ENCODE results near the gene SLC44A4.
"Not testable (repeated sequence)": the region's sequence is repeated elsewhere in the genome, so short reads cannot be mapped to it uniquely, and the experiment has no call there.

SLC44A4 gene

GRCh38 chr6:31878726-31879125 lies at the start of gene SLC44A4:
Gene SLC44A4, minus strand, starts transcription at chr6:31878997. Its CDS starts 17 bp downstream, at chr6:31878980.
- no peak for DNase-seq

- DNase-seq: no peak
These were observed 49.8 kb upstream of the SLC44A4 start for GRCh38 chr6:31928672-31928939.

- no peak for DNase-seq
These were observed 49.3 kb upstream of the SLC44A4 start for GRCh38 chr6:31927863-31928671.

DNA sequence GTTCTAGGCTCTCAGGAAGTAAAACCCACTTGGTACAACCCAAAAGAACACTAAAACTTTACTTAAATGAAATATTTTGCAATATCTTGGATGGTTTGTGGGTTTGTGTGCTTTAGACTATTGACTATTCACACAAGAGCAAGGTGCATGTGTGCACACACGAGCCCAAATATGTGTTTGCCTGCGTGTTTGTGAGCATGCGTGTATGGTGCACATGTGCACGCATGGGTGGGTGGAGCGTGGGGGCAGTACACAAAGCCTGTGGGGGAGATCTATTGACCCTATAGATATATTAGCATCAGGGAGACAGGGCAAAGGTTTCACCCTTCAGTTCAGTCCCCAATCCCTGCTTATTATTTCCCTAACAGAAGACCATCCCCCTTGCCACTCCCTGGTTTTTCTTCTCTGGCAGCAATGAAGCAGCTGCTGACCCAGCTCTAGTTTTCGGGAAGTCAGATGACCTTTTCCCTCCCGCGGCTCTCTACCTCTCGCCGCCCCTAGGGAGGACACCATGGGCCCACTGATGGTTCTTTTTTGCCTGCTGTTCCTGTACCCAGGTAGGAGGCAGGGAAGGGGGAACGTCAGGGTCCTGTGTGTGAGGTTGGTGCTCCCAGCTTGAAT lies 48.6 kb upstream of the SLC44A4 start, which contains the start of gene C2:
Gene C2 (plus strand): TSS at position 476 of the 621 bp plus-strand sequence. CDS start 36 bp downstream, at position 512.
- DNase-seq: no peak

DNA sequence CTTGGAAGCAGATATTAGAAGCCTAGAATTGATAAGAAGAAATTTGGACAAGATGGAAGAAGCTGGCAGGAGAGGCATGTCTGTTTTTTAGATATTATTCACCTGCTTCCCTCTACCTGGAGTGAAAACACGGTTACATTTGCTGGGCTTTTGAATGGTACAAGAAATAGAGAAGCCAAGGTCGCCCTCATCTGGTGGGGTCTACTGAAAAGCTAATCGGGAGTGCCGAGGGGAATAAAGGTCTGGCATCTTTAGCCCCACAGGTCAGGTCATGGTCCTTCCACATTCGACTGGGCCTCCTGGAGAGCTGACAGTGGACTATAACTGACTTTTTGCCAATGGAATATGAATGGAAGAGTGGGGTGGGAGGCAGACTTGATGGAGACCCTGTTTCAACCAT lies 44.1 kb upstream of the SLC44A4 start:
- DNase-seq: peak; percentile 32

GRCh38 chr6:31920811-31921210 lies 42.0 kb upstream of the SLC44A4 start:
- no peak for DNase-seq

- DNase-seq: no peak
These were observed 41.0 kb upstream of the SLC44A4 start for GRCh38 chr6:31919624-31920303.

DNA sequence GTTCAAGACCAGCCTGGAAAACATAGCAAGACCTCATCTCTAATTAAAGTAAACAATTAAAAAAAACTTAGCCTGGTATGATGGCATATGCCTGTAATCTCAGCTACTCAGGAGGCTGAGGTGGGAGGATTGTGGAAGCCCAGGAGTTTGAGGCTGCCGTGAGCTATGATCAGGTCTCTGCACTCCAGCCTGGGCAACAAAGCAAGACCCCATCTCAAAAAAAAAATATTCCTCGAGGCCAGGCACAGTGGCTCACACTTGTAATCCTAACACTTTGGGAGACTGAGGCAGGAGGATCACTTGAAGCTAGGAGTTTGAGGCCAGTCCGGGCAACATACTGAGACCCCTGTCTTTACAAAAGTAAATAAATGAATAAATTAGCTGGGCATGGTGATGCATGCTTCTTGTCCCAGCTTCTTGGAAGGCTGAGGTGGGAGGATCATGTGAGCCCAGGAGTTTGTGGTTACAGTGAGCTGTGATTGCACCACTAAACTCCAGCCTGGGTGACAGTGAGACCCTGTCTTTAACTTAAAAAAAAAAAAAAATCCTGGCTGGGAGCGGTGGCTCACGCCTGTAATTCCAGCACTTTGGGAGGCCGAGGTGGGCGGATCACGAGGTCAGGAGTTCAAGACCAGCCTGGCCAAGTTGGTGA lies 39.4 kb upstream of the SLC44A4 start:
- no peak for DNase-seq

- DNase-seq: no peak
These were observed 37.0 kb upstream of the SLC44A4 start for GRCh38 chr6:31915756-31916155.

DNA sequence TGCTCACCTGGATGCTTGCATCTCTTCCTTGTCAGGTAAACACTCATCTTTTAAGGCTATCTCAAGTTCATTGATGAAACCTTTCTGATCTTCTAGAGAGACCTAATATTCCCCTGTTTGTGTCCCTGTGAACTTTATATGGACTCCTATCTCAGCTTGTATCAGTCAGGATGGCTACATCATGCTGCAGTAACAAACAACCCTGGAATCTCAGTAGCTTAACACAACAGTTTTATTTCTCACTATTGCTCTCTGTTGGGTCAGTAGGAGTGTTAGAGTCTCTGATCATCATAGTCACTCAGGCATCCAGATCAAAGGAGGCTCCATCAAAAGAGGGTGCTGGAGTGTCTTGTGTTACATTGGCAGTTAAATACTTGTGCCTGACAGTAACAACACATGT lies 36.6 kb upstream of the SLC44A4 start:
- no peak for DNase-seq

DNA sequence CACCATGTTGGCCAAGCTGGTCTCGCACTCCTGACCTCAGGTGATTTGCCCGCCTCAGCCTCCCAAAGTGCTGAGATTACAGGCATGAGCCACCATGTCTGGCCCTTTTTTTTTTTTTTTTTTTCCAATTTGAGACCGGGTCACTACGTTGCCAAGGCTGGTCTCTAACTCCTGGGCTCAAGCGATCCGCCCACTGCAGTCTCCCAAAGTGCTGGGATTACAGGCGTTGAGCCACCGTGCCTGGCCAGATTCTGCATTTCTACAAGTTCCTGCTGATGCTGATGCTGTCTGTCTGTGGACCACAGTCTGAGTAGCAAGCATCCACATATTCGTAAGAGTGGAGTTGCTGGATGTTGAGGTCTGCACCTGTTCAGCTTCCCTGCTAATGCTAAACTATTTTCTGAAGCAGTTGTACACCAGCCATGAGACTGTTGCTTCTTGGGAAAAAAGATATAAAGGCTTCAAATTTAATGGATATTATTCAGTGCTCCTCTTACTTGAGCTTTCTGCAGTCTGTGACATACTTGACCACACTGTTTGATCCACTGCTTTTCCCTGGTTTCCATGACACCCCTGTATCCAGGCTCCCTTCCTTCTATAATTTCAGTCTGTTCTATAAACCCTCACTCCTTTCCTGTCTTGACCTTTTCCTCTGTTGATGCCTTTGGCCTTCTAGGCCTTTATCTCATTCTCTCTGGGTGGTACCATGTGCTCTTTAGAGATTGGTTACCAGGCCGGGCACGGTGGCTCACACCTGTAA lies 33.2 kb upstream of the SLC44A4 start:
- no peak for DNase-seq

DNA sequence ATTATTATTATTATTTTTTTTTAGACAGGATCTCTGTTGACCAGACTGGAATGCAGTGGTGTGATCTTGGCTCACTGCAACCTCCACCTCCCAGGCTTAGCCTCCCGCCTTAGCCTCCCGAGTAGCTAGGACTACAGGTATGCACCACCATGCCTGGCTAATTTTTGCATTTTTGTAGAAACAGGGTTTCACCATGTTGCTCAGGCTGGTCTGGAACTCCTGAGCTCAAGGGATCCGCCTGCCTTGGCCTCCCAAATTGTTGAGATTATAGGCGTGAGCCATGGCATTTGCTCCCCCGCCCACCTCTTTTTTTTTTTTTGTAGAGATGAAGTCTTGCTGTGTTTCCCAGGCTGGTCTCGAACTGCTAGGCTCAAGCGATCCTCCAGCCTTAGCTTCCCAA lies 30.5 kb upstream of the SLC44A4 start:
- not testable (repeated sequence) for DNase-seq

DNA sequence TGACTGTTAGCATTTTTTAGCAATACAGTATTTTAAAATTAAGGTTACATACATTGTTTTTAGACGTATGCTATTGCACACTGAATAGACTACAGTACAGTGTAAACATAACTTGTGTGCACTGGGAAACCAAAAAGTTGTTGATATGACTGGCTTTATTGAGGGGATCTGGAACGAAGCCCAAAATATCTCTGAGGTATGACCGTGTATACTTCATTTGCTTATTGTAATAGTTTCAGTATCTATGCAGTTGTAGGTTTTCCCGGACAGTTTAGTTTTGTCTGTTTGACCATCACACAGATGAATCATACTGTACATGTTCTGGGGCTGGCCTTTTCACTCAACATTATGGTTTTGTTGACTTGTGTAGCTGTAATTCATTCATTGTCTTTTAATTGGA lies 30.0 kb upstream of the SLC44A4 start:
- DNase-seq: peak; percentile 71

- DNase-seq: not testable (repeated sequence)
These were observed 29.5 kb upstream of the SLC44A4 start for GRCh38 chr6:31908255-31908654.

- peak; percentile 54 for DNase-seq
These were observed 28.5 kb upstream of the SLC44A4 start for GRCh38 chr6:31907158-31907813.

DNA sequence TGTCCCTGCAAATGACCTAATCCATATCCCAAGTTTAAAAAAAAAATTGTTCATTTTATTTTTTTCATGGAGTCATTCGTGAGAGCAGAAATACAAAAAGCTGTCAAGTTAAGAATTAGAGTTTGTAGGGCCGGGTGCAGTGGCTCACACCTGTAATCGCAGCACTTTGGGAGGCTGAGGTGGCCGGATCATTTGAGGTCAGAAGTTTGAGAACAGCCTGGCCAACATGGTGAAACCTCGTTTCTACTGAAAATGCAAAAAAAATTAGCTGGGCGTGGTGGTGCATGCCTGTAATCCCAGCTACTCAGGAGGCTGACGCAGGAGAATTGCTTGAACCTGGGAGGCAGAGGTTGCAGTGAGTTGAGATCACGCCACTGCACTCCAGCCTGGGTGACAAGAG lies 27.9 kb upstream of the SLC44A4 start:
- not testable (repeated sequence) for DNase-seq

DNA sequence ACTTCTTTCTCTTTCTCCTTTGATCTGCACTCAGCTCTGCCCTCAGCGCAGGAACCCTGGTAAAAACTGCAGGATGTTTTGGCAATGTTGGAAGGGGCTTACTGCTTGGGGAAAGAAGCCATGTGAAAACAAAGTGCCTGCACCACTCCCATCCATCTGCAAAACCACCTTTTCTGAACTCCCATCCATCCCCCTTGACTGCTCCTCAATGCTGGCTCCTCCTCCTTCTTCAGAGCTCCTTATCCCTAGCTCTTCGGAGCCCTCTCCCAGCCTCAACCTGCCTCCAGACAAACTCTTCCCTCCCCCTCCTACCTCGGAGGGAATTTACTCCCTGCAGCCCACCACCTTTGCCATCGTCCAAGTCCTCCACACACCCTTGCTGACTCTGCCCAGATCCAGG lies 27.3 kb upstream of the SLC44A4 start:
- no peak for DNase-seq

- DNase-seq: no peak
These were observed 26.2 kb upstream of the SLC44A4 start for GRCh38 chr6:31905041-31905440.

DNA sequence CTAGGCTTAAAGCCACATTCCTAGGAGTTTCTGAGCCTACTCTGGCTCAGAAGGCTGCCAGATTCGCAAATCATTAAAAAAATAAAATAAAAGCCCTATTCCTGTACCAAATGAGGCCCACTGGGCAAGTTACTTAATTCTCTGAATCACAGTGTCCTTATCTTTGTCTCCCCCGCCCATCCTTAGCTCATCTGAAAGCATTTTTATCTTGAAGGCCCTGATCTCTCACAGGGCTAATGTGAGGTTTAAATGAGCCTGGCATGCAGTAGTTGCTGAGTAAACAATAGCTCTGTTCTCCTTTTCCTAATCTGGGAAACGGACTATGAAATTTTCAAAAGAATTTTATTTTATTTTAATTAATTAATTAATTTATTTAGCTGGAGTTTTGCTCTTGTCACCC lies 25.2 kb upstream of the SLC44A4 start:
- DNase-seq: no peak

DNA sequence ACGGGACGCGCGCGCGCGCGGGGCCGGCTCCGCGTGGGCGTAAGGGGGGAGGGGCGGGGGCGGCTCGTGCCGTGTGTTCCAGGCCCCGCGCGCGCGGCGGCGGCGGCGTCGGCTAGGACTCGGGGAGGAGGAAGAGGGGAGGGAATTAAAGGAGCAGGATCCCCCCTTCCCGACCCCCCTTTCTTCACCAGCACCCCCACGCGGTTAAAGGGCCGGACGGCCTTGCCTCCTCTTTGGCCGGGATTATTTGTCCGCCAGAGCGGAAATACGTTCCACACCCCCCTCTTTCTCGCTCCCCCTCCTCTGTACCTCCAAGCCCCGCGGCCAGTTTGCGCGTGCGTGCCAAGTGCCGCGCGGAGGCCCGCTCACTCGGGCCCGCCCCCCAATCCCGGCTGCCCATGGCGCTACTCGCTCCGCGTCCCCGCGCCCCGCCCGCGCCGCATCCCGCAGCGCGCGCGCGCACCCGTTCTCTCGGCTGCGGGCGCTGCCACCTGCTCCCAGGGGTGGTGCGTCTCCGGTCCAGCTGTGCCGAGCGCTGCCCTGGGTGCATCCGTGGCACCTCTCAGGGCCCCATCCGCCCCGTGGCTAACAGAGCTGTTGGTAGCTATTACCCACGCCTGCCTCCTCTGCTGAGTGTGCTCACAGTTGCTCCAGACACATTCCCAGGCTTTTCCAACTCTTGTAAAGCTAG lies 23.3 kb upstream of the SLC44A4 start, which contains the start of gene ZBTB12:
Gene ZBTB12 (minus strand): TSS at position 134 of the 691 bp plus-strand sequence. CDS start 781 bp downstream, outside the sequence.
- peak; percentile 92 for DNase-seq

- DNase-seq: peak; percentile 65
These were observed 22.7 kb upstream of the SLC44A4 start for GRCh38 chr6:31901415-31901952.

All from activated CD4-positive, alpha-beta T cell treated with anti-CD3 and anti-CD28 coated beads, Interleukin-10, Interleukin-2, amounts not matched to agents 100 ng/mL and 50 ng/mL, durations not matched to agents 16 hours and 8 hours (primary cell).